ENCODE data around the gene MIF.

The MIF gene

DNA sequence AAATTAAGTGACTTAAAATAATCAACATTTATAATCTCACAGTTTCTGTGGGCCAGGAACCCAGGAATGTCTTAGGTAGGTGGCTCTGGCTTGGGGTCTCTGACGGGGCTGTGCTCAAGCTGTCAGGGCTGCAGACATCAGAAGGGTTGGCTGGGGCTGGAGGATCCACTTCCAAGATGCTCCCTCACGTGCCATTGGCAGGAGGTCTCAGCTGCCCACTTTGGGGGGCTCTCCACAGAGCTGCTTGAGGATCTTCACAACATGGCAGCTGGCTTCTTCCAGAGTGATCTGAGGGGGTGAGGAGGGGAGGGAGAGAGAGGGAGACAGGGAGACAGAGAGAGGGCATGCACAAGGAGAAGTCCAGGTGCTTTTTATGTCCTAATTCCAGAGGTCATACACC, 18.4 kb upstream of the MIF start:
- no peak for DNase-seq (ENCODE audit: extremely low read depth in 1 of 2, low read depth in 1 of 2)

DNA sequence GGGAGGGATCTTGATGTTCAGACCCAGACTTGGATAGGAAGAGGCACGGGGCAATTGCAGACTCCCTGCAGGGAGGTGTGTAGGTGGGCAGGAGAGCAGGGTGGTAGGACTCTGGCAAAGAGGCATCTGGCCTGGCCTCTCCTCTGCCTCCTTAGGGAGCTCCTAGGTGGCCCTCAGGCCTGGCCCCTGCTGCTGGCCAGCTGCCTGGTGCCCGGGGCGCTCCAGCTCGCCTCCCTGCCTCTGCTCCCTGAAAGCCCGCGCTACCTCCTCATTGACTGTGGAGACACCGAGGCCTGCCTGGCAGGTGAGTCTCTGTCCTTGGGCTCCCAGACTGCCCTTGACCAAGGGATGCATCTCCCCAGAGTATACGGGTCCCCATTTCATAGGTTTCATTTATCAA, 16.6 kb upstream of the MIF start:
- no peak for DNase-seq (ENCODE audit: extremely low read depth in 1 of 2, low read depth in 1 of 2)

DNA sequence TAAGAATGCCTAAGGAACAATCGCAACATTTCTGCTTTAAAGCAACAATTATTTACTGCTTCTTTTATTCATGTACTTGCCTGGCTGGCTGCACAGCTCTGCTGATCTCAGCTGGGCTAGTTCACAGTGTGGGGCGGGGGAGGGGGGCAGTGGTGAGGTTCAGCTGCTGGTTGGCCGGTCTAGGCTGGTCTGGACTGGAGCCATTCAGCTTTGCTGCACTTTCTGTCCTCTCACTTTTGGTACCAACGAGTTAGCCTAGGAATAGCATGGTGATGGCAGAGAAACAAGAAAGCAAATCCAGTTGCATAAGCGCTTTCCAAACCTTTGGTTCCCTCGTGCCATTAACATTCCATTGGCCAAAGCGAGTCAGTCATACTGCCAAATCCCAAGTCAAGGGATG, 16.0 kb upstream of the MIF start:
- DNase-seq (ENCODE audit: extremely low read depth in 1 of 2, low read depth in 1 of 2): no peak

DNA sequence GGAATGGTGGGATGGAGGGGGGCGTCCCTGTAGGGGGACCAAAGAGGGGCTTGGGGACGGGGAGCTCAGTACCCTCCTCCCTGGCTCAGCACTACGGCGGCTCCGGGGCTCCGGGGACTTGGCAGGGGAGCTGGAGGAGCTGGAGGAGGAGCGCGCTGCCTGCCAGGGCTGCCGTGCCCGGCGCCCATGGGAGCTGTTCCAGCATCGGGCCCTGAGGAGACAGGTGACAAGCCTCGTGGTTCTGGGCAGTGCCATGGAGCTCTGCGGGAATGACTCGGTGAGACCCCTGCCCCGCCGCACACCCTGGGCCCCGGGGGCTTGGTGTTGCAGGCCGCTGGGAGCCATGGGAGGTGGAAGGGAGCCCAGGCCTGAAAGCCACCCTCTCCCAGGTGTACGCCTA, 11.8 kb upstream of the MIF start:
- DNase-seq (ENCODE audit: extremely low read depth in 1 of 2, low read depth in 1 of 2): no peak

DNA sequence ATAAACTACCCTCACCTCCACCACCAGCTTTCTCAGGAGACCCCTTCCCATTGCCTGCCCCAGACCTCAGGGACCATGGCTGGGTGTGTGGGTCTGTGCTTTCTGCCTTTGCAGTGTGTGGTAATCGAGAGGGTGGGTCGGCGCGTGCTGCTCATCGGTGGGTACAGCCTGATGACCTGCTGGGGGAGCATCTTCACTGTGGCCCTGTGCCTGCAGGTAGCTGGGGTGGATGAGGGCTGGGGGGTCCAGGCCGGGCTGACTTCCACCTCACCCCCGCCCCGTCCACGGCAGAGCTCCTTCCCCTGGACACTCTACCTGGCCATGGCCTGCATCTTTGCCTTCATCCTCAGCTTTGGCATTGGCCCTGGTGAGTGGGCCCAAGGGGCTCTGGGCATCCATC, 10.5 kb upstream of the MIF start:
- no peak for DNase-seq (ENCODE audit: extremely low read depth in 1 of 2, low read depth in 1 of 2)

DNA sequence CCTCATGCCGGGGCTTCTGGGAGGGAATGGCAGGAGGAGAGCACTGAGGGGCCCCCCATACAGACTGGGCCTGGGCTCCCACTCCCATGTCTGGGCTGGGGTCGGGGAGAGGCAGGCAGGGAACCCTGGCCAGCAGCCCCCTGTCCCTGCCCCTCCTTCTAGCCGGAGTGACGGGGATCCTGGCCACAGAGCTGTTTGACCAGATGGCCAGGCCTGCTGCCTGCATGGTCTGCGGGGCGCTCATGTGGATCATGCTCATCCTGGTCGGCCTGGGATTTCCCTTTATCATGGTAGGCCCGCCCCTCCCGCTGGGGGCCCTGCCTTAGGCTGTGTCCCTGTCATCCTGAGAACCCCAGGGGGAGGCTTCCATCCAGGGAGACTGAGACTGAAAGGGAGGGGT, 10.0 kb upstream of the MIF start:
- no peak for DNase-seq (ENCODE audit: extremely low read depth in 1 of 2, low read depth in 1 of 2)

DNA sequence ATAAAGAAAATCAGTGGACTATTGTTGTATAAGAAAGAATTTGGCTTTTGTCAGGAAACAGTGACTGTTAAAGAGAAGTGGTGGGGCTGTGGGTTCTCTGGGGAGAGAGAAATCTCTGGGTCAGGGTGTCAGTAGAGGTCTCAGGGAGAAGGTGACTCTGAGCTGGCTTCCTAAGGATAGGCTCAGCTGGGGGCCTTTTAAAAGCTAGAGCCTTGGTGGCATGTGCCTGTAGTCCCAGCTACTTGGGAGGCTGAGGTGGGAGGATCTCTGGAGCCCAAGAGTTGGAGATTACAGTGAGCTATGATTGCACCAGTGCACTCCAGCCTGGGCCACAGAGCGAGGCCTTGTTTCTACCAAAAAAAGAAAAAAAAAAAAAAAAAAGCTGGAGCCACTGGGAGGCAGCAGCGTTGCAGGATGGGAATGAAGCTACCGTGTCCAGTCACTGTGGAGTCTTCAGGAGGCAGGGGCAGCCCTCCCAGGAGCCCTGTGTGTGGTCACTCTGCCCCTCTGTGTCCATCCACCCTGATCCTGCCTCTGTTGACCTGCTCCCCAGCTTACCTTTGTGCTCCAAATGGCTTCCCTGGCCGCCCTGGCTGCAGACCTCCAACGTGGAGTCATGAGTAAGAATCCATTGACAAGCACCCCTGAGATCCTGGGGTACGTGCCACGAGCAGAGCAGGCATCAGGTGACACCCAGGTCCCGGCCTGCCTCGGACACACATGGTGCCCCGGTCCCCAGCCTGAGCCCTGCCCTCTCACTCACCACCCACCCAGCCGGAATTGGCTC, 5.4 kb upstream of the MIF start:
- DNase-seq (ENCODE audit: extremely low read depth in 1 of 2, low read depth in 1 of 2): no peak

DNA sequence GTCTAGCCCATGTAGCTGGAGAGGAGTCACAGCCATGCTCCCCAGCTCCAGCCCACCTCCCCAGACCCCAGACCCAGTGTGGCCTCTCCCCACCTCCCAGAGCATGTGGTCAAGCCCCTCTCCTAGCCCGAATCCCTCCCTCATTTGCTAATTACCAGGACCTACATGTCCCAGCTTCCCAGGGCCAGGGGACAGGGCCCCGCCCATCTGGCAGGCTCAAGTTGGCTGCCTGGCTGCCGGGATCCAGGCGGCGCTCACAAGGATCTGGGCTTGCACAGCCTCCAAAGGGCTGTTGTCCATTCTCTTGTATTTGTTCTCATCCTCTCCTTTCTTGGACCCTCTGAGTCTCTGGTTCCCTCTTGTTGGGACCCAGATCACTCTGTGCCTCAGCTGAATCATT, 4.6 kb upstream of the MIF start:
- DNase-seq (ENCODE audit: extremely low read depth in 1 of 2, low read depth in 1 of 2): no peak

DNA sequence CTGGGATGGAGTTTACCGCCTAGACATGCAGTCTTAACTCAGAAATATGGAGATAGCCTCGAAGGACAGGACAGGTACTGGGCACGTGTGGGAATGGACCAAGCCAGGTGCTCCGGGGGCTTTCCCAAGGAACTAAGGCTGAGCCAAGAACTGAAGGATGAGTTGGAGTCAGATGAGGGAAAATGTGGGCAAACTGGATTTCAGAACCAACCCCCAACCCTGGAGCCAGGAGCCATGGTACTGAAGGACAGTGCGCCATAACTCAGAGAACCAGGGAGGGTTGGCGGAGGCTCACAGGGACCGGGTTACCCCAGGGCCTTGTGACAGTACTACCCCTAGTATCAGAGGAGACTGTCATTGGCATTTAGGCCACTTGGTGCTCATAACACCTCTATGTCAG, 2.5 kb upstream of the MIF start:
- DNase-seq (ENCODE audit: extremely low read depth in 1 of 2, low read depth in 1 of 2): no peak

DNA sequence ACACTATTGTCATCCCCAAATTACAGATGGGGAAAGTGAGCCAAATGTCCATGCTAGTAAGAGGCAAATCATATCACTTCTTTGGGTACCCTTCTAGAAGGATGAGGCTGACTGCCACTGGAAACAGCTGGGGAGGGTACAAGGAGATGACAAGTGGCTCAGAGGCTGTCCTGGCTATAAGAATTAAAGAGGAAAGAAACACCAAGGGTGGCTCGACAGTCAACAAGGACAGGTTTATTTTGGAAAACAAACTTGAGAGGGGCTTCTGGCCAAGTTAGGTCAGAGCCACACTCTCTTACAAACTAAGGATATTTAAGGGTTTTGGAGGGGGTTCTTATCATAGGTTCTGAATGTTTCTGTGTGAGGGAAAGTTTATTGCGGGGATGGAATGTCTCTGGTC, 2.1 kb upstream of the MIF start:
- DNase-seq (ENCODE audit: extremely low read depth in 1 of 2, low read depth in 1 of 2): no peak

DNA sequence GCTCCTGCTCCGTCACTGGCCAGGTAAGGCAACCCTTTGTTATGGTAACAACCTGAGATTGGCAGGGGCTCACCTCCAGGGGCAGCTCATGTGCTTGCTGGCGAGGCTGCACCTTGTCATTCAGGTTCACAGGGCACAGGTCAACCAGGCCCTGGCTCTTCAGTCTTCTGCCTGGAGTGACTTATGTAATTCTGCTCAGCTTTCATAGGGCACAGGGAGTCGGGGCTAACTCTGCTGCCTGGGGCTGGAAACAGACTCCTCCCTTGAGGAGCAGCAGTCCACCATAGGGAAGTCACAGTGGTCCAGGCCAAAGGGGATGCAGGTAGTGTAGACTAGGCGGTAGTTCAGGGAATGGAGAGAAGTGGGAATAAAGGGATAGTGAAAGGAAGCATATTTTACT, 1.5 kb upstream of the MIF start:
- DNase-seq (ENCODE audit: extremely low read depth in 1 of 2, low read depth in 1 of 2): no peak

DNA sequence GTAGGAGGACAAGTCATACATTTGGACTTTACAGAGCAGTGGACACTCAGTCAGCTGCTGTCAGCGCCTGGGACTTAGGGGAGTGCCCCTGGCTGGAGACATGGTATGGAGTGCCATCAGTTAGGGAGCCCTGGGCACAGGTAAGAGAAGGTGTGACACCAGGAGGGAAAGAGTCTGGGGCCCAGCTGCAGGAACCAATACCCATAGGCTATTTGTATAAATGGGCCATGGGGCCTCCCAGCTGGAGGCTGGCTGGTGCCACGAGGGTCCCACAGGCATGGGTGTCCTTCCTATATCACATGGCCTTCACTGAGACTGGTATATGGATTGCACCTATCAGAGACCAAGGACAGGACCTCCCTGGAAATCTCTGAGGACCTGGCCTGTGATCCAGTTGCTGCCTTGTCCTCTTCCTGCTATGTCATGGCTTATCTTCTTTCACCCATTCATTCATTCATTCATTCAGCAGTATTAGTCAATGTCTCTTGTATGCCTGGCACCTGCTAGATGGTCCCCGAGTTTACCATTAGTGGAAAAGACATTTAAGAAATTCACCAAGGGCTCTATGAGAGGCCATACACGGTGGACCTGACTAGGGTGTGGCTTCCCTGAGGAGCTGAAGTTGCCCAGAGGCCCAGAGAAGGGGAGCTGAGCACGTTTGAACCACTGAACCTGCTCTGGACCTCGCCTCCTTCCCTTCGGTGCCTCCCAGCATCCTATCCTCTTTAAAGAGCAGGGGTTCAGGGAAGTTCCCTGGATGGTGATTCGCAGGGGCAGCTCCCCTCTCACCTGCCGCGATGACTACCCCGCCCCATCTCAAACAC, 850 bp upstream of the MIF start:
- no peak for DNase-seq (ENCODE audit: extremely low read depth in 1 of 2, low read depth in 1 of 2)

DNA sequence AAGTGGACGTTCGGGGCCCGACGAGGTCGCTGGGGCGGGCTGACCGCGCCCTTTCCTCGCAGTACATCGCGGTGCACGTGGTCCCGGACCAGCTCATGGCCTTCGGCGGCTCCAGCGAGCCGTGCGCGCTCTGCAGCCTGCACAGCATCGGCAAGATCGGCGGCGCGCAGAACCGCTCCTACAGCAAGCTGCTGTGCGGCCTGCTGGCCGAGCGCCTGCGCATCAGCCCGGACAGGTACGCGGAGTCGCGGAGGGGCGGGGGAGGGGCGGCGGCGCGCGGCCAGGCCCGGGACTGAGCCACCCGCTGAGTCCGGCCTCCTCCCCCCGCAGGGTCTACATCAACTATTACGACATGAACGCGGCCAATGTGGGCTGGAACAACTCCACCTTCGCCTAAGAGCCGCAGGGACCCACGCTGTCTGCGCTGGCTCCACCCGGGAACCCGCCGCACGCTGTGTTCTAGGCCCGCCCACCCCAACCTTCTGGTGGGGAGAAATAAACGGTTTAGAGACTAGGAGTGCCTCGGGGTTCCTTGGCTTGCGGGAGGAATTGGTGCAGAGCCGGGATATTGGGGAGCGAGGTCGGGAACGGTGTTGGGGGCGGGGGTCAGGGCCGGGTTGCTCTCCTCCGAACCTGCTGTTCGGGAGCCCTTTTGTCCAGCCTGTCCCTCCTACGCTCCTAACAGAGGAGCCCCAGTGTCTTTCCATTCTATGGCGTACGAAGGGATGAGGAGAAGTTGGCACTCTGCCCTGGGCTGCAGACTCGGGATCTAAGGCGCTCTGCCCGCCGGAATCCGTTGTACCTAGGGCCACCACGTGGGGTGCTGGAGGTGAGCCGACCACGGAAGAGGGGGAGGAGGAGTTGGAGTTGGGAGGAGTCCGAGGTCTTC, 771 bp downstream of the MIF start:
- peak; percentile 53 to 73 for DNase-seq (ENCODE audit: extremely low read depth in 1 of 2, low read depth in 1 of 2)

DNA sequence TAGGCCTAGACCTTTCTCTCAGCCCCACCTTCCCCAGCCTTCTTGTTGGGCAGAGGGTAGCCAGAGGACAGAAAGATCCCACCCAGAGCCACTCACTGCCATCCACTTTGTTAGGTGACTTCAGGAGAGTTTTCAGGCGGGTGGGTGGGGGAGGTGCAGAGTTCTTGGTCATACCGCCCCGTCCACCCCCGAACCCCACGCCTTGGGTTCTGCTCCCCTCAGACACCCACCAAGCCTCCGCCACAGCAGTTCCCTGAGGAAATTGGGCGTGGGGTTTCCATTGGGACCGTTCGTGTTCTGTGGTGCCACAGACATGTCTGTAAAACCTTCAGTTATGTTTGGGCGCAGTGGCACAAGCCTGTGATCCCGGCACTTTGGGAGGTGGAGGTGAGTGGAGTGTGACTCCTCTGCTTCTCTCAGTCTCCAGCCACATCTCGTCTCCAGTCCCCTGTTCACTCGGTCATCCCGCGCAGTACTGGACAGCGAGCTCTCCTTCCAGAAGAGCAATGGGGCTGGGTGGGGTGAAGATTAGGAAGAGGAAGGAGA, 1.5 kb downstream of the MIF start:
- DNase-seq (ENCODE audit: extremely low read depth in 1 of 2, low read depth in 1 of 2): no peak

DNA sequence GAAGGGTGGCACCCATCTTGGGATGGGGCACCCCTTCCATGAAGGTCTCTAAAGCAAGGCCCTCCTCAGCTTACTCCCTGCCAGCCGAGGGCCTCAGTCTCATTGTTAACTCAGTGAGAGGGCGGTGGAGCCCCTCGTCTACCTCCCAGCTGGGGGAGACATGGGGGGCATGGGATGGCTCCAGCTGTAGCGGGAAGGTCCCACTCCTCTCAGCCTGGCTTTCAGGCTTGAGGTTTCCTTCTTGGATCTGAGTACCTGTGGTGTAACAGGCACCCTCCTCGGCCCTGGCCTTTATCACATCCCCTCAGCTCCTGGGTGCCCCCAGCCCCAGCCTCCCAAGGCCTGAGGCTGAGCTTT, 2.0 kb downstream of the MIF start:
- DNase-seq (ENCODE audit: extremely low read depth in 1 of 2, low read depth in 1 of 2): no peak

DNA sequence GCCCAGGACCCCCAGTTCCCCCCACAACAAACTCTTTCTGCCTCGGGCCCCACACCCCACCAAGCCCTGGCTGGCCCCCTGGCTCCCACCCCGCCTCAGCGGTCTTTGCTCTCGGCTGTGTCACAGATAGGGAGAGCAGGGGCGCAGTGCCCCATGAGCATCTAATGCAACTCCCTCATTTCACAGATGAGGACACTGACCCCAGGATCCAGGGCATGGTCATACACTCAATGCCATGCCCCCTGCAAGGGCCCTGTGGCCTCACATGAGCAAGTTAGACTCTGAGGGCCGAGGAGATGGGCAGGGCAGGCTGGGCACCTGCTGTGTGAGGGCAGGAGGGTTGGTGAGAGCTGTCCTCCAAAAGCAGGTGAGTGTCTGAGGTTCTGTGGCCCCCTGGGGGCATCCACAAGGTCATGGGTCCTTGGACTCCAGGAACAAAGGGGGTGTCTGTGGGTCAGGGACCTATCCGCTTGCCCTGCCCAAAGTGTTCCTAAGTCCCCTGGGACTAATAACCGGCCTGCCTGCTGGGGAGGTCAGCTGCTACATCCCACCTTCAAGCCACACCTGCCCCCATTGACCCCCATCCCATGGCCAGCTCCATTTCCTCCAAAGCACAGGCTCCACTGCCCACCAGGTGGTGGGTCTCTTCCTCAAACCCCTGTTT, 2.5 kb downstream of the MIF start:
- no peak for DNase-seq (ENCODE audit: extremely low read depth in 1 of 2, low read depth in 1 of 2)

DNA sequence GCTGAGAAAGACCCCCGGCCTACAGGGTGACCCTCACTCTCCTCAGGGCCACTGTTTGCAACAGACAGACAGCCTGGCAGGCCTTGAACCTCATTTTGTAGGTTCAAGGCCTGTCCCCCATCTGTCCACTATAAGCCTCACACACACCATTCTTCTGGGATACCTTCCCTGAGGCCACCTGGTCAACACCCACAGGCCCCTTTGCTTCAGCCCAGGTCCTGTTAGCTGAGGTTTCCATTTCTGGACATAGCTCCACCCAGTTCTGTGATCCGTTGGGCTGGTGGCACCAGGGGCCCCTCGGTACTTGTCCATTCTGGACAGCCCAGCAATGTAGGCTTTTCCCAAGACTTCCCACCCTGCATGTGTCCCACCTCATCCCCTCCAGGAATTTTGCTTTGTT, 3.1 kb downstream of the MIF start:
- DNase-seq (ENCODE audit: extremely low read depth in 1 of 2, low read depth in 1 of 2): no peak

DNA sequence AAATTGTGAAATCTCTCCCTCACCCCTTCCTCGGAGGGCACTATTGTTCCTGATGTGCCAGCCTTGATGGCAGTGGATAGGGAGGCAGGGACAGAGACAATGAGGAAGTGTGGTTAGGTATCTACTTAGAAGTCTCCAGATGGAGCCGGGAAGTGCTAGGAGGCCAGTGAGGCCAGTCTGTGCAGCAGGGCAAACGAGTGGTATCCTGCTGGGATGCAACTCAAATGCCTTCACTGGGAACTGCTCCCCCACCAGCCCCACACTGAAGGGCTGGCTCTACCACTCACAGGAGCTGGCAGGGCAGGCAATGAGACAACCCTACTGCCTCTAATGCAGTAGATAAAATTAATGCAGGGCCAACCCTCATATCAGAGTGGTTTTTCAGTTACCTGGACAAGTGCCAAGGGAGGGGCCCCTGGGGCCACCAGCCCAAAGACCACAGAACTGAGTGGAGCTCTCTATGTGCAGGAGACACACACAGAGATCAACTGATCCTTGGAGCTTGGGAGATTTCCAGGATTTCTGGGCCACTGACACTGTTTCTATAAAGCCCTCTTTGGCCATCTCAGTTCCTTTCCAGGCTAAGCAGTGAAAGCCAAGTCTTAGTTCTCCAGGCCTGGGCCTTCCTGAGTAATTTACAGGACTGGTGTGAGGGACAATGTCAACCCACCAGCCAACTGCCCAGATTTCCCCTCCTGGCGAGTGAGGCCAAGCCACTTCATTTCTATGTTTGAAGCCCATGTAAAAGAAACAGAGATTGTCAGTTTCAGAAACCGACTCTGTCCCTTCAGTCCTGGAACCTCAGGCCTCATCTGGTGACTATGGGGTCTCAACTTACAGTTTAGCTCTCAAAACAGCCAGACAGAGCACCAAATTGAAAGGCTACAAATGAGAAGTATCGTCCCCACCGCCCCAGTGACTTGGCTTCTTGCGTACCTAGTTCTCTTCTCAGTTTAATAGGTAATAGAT, 4.1 kb downstream of the MIF start:
- DNase-seq (ENCODE audit: extremely low read depth in 1 of 2, low read depth in 1 of 2): no peak

DNA sequence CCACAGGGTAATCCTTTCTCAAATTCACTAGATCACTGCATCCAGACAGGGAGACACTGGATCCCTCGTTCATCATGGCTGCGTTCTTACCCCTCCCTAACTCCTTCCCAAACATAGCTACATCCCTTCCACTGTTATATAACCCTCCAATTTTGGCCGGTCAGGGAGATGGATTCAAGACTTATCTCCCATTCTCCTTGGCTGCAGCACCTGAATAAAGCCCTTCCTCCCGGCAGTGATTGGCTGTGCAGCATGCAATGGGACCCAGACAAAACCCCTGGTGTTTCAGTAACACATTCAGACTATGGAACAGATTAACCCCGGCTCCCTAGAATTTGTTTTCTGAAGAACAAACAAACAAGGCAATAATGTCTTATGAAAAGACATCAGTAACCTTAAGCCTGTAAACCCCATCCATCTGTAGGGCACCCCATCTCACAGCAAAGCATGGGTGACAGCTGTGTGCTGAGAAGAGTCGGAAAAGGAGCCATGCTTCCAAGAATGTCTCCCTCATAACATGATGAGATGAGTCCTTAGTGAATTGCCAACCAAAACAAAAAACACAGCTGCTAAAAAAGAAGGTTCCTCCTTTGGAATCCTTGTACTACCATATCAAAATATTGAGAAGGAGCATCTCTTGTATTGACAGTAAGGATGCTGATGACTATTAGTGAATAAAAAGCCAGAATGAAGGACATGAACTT, 5.0 kb downstream of the MIF start:
- DNase-seq (ENCODE audit: extremely low read depth in 1 of 2, low read depth in 1 of 2): no peak
